ENCODE measurements around the gene SNAP29.
"Not testable (repeated sequence)": the region's sequence is repeated elsewhere in the genome, so short reads cannot be mapped to it uniquely, and the experiment has no call there.

The SNAP29 gene

DNA sequence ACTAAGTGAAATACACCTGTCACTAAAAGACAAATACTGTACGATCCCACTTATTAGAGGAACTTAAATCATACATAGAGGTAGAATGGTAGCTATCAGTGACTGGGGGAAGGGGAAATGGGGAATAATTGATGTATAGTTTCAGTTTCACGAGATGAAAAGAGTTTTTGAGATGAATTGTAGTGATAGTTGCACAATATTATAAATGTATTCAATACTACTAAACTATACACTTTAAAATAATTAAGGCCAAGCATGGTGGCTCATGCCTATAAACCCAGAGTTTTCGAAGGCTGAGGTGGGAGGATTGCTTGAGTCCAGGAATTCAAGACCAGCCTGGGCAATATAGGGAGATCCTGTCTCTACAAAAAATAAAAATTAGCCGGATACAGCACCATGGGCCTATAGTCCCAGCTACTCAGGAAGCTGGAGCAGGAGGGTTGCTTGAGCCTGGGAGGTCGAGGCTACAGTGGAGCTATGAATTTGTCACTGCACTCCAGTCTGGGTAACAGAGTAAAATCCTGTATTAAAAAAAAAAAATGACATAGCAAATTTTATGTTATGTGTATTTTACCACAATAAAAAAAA lies 44.5 kb upstream of the SNAP29 start:
- no peak overlapping the region for H3K4me3 ChIP-seq (replicated peaks; ENCODE audit: low read depth, low read length)
- DNase-seq (ENCODE audit: extremely low read depth, low read depth), result no peak
- TF ChIP-seq, protein P1, sequence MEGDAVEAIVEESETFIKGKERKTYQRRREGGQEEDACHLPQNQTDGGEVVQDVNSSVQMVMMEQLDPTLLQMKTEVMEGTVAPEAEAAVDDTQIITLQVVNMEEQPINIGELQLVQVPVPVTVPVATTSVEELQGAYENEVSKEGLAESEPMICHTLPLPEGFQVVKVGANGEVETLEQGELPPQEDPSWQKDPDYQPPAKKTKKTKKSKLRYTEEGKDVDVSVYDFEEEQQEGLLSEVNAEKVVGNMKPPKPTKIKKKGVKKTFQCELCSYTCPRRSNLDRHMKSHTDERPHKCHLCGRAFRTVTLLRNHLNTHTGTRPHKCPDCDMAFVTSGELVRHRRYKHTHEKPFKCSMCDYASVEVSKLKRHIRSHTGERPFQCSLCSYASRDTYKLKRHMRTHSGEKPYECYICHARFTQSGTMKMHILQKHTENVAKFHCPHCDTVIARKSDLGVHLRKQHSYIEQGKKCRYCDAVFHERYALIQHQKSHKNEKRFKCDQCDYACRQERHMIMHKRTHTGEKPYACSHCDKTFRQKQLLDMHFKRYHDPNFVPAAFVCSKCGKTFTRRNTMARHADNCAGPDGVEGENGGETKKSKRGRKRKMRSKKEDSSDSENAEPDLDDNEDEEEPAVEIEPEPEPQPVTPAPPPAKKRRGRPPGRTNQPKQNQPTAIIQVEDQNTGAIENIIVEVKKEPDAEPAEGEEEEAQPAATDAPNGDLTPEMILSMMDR (IDR thresholded peaks at IDR 0.05; ENCODE audit: low read depth, low read length, missing control alignments), result no peak

DNA sequence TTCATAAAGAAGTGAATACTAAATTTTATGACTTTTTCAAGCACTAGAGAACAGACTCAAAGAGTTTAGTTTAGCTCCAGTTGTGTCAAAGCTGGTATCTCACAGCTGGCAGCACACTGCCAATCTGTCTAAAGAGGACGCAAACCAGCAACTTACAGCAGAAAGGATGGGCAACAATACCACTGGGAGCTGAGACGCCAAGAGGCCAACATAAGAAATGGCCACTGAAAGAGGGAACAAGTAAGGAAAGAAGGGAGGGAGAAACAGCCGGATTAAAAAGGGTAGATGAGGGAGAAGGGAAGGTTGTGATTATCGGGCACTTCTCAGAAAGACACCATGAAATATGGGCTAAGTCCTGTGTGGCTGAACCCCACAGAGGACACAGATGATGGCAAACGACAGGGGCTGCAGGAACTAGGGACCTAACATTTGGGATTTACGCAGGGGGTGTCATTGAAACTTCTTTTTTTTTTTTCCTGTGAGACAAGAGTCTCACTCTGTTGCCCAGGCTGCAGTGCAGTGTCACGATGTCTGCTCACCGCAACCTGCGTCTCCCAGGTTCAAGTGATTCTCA lies 43.2 kb upstream of the SNAP29 start:
- TF ChIP-seq, protein P1 (IDR thresholded peaks at IDR 0.05; ENCODE audit: low read depth, low read length, missing control alignments), result no peak
- DNase-seq (ENCODE audit: extremely low read depth, low read depth), result no peak
- H3K4me3 ChIP-seq (replicated peaks; ENCODE audit: low read depth, low read length), result no peak overlapping the region

DNA sequence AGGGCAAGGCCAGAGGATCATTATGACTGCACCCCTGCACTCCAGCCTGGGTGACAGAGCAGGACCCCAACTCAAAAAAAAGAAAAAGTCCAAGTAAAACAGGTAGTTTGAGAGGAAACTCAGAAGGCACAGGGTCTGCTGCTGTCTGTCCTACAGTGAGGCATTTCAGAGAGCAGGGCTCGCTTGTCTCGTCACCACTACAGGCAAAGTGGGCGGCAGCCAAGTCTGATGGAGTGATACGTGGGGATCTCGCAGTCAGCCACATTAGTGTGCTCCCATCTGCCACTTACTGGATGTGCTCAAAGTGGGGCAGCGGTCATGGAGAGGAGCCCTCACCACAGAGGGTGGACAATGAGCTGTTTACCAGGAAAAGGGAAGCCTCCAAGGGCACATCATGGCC lies 42.2 kb upstream of the SNAP29 start:
- TF ChIP-seq, protein P1 (IDR thresholded peaks at IDR 0.05; ENCODE audit: low read depth, low read length, missing control alignments), result no peak
- DNase-seq (ENCODE audit: extremely low read depth, low read depth), result no peak

DNA sequence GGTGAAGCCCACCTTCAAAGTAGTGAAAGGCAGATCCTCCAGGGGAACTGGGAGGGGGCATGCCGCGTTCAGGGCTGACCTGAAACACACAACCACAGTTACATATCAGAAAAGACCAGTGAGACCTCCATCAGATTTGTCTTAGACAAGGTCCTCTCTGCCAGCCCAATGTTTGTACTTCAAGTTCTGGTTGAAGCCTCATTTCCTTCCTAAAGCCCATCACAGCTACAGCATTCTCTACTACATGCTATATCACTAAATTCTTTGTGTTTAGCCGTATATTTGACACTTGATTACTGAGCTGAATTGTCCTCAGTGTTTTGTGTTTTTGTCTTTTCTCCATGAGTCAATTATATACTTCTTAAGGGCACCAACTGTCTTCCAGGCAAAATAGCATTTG lies 40.3 kb upstream of the SNAP29 start:
- TF ChIP-seq, protein P1 (IDR thresholded peaks at IDR 0.05; ENCODE audit: low read depth, low read length, missing control alignments), result no peak
- H3K4me3 ChIP-seq (replicated peaks; ENCODE audit: low read depth, low read length), result no peak overlapping the region
- DNase-seq (ENCODE audit: extremely low read depth, low read depth), result no peak

More for the DNA sequence above, 42.2 kb upstream of the SNAP29 start:
- no peak overlapping the region for H3K4me3 ChIP-seq (replicated peaks; ENCODE audit: low read depth, low read length)

DNA sequence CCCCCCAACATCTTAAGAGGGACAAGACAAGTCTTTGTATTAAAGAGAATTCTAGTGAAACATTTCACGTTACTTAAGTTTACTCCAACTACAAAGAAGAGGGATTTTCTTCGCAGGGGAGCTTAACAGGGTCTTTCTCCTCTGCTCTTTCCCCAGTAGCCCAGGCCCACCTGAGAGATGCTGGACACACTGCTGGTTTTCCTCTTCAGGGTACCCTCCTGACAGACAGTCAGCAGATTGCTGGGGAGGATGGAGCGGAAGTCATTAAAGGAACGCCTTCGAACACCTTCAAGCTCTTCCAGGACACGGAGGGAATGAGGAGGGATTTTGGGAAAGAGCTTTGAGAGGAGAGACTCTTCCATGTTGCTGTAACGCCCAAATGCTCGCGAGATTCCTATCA lies 39.3 kb upstream of the SNAP29 start:
- TF ChIP-seq, protein P1 (IDR thresholded peaks at IDR 0.05; ENCODE audit: low read depth, low read length, missing control alignments), result no peak
- DNase-seq (ENCODE audit: extremely low read depth, low read depth), result no peak
- no peak overlapping the region for H3K4me3 ChIP-seq (replicated peaks; ENCODE audit: low read depth, low read length)

DNA sequence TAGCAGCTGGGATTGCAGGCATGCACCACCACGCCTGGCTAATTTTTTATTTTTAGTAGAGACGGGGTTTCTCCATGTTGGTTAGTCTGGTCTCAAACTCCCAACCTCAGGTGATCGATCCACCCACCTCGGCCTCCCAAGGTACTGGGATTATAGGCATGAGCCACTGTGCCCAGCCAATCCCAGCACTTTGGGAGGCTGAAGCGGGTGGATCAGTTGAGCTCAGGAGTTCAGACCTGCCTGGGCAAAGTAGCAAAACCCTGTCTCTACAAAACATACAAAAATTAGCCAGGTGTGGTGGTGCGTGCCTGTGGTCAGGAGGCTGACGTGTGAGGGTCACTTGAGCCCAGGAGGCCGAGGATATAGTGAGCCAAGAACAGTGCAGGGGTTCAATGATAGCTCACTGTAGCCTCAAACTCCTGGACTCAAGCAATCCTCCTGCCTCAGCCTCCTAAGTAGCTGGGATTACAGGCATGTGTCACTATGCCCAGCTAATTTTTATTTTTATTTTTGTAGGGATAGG lies 37.0 kb upstream of the SNAP29 start:
- DNase-seq (ENCODE audit: extremely low read depth, low read depth); H3K4me3 ChIP-seq (replicated peaks; ENCODE audit: low read depth, low read length): not testable (repeated sequence)

DNA sequence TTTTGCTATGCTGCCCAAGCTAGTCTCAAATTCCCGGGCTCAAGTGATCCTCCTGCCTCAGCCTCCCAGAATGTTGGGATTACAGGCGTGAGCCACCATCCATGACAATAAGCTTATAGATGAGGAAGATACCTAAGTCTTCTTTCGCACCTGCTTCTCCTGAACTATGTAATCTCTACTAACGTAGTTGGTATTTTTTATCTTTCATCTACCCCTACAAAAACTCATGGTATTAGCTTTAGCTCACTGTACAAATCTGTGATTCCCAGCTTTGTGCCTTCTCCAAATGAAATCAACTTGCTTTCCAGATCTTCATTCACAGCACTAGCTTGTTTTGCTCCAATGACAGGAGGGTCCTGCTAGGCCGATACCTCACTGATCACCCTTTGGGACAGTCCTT lies 36.6 kb upstream of the SNAP29 start:
- TF ChIP-seq, protein P1 (IDR thresholded peaks at IDR 0.05; ENCODE audit: low read depth, low read length, missing control alignments), result no peak
- no peak overlapping the region for H3K4me3 ChIP-seq (replicated peaks; ENCODE audit: low read depth, low read length)
- no peak for DNase-seq (ENCODE audit: extremely low read depth, low read depth)

All from HFF-Myc (cell line).